Muscle of leg (tissue), 9 donors: ENCODE data around the gene KLRD1. TPM values are rescaled to one million over a fixed set of nuclear protein-coding genes. Genes with fewer than 3 reads are reported as not detected.

ENCODE experiments used
- polyA plus RNA-seq, 8 donors: library from polyadenylated mRNA; unstranded; fragments of 120-200 nt; gene quantifications; one replicate each; pipeline versions ENCODE4 v1.2.1 to v1.2.3, GENCODE V29; 2013; ENCODE audit warnings: inconsistent platforms in 1 of 8, low replicate concordance in 1 of 8; ENCODE audit not compliant: insufficient read length in 8 of 8, insufficient read depth in 1 of 8
- total RNA-seq: library from RNA; stranded (reverse); fragments of 120-200 nt; gene quantifications from one replicate; pipeline ENCODE4 v1.2.4, GENCODE V29; 2013

Gene KLRD1
- total and polyA plus RNA-seq, 9 donors, result 0.16 to 0.58 (median 0.24) TPM

Other genes with a start within 250 kb of the KLRD1 start
- 2.4 TPM for gene CLEC1A, start 208.9 kb upstream of the KLRD1 start, total RNA-seq
- gene CLEC1A, start 208.9 kb upstream of the KLRD1 start, polyA plus RNA-seq, result 1 to 10 TPM; 2.3 to 3.4 (median 3.0) TPM
- gene CLEC7A, start 177.7 kb upstream of the KLRD1 start, total RNA-seq, result 1.2 TPM
- gene CLEC7A, start 177.7 kb upstream of the KLRD1 start, polyA plus RNA-seq, result 1 to 10 TPM in 6 of 8 donors, under 1 TPM in 2; 0.71 to 2.2 (median 1.4) TPM
- 0.13 TPM for gene OLR1, start 135.7 kb upstream of the KLRD1 start, total RNA-seq
- gene OLR1, start 135.7 kb upstream of the KLRD1 start, polyA plus RNA-seq, result 1 to 10 TPM in 1 of 8 donors, under 1 TPM in 7; 0.22 to 2.0 (median 0.66) TPM
- not detected for gene TMEM52B, start 128.8 kb upstream of the KLRD1 start, total RNA-seq
- under 1 TPM in 7 of 8 donors, not detected in 1; 0.05 to 0.52 (median 0.17) TPM for gene TMEM52B, start 128.8 kb upstream of the KLRD1 start, polyA plus RNA-seq
- 21.6 TPM for gene GABARAPL1, start 95.0 kb upstream of the KLRD1 start, total RNA-seq
- gene GABARAPL1, start 95.0 kb upstream of the KLRD1 start, polyA plus RNA-seq, result 10 to 100 TPM; 16.3 to 27.7 (median 21.1) TPM
- 0.44 TPM for gene KLRK1, start 82.2 kb downstream of the KLRD1 start, total RNA-seq
- under 1 TPM; 0.11 to 0.61 (median 0.30) TPM for gene KLRK1, start 82.2 kb downstream of the KLRD1 start, polyA plus RNA-seq
- gene KLRC4, start 101.9 kb downstream of the KLRD1 start, total RNA-seq, result 0.13 TPM
- under 1 TPM in 1 of 8 donors, not detected in 7; 0.11 TPM for gene KLRC4, start 101.9 kb downstream of the KLRD1 start, polyA plus RNA-seq
- 0.09 TPM for gene KLRC3, start 112.7 kb downstream of the KLRD1 start, total RNA-seq
- under 1 TPM in 2 of 8 donors, not detected in 6; 0.16 to 0.30 TPM for gene KLRC3, start 112.7 kb downstream of the KLRD1 start, polyA plus RNA-seq
- gene KLRC2, start 128.1 kb downstream of the KLRD1 start, total RNA-seq, result 0.13 TPM
- under 1 TPM in 3 of 8 donors, not detected in 5; 0.33 to 0.68 (median 0.43) TPM for gene KLRC2, start 128.1 kb downstream of the KLRD1 start, polyA plus RNA-seq
- gene KLRC1, start 145.5 kb downstream of the KLRD1 start, total RNA-seq, result 0.22 TPM
- under 1 TPM; 0.10 to 0.64 (median 0.34) TPM for gene KLRC1, start 145.5 kb downstream of the KLRD1 start, polyA plus RNA-seq
- 0.71 TPM for gene EIF2S3B, start 198.0 kb downstream of the KLRD1 start, total RNA-seq
- gene EIF2S3B, start 198.0 kb downstream of the KLRD1 start, polyA plus RNA-seq, result 1 to 10 TPM in 4 of 8 donors, under 1 TPM in 4; 0.75 to 5.1 (median 1.2) TPM